GM12891 (cell line): Measurements from ENCODE around the gene TPST1.

Source experiments
- POLR2A ChIP-seq: IDR thresholded peaks from 2 replicates; pipeline ENCODE4 v1.6.1; 2011; ENCODE audit warnings: low read depth, low read length, control low read depth
- POLR2AphosphoS5 ChIP-seq: IDR thresholded peaks from 2 replicates; pipeline ENCODE4 v1.6.1; 2011; ENCODE audit warnings: low read depth, low read length, control low read depth
- POU2F2 ChIP-seq: IDR thresholded peaks from 2 replicates; pipeline ENCODE4 v1.6.1; 2011; ENCODE audit warnings: low read depth, mild to moderate bottlenecking, control low read depth, low read length, moderate library complexity
- SPI1 ChIP-seq: IDR thresholded peaks from 2 replicates; pipeline ENCODE4 v1.6.1; 2011; ENCODE audit warnings: low read depth, low read length, control low read depth
- TAF1 ChIP-seq: IDR thresholded peaks from 2 replicates; pipeline ENCODE4 v1.6.1; 2011; ENCODE audit warnings: low read depth, low read length, control low read depth

- TF ChIP-seq POLR2AphosphoS5 (no peak), POLR2A (no peak), POU2F2 (no peak), TAF1 (no peak), SPI1 (no peak)
These were observed 51.1 kb downstream of the TPST1 start for GRCh38 chr7:66256281-66256680.
